Esophagus squamous epithelium (tissue), 5 donors: ENCODE data around the gene TBC1D24. TPM values are rescaled to one million over a fixed set of nuclear protein-coding genes. Genes with fewer than 3 reads are reported as not detected.
A peak's percentile ranks its signal among the peaks of the same experiment; 100 is the strongest.
"Not testable (repeated sequence)": the region's sequence is repeated elsewhere in the genome, so short reads cannot be mapped to it uniquely, and the experiment has no call there.

Experiments
- DNase-seq: peaks from one replicate; lab custom pipeline; 2025; lab: John Stamatoyannopoulos, UW
- H3K27ac ChIP-seq, 4 donors: fragments of 200-600 bp; sonication (generic); one replicate each; pipeline ENCODE4 v1.5.1; 2016 to 2019; ENCODE audit warnings: mild to moderate bottlenecking in 1 of 4
- H3K27me3 ChIP-seq, 4 donors: fragments of 200-600 bp; sonication (generic); 1 replicate in 3 of 4; 2 replicates in 1 of 4; pipeline versions ENCODE4 v1.5.1 to v1.6.0; 2017 to 2021; ENCODE audit warnings: antibody characterized with exemption in 1 of 4
- H3K36me3 ChIP-seq, 3 donors: fragments of 200-600 bp; sonication (generic); one replicate each; pipeline ENCODE4 v1.5.1; 2016 to 2019
- H3K4me1 ChIP-seq, 3 donors: fragments of 200-600 bp; sonication (generic); one replicate each; pipeline ENCODE4 v1.5.1; 2017 to 2019
- H3K4me3 ChIP-seq, 4 donors: fragments of 200-600 bp; sonication (generic); 1 replicate in 3 of 4; 2 replicates in 1 of 4; pipeline ENCODE4 v1.5.1; 2016 to 2019; ENCODE audit warnings: mild to moderate bottlenecking in 2 of 4, moderate library complexity in 1 of 4
- H3K9me3 ChIP-seq, 3 donors: fragments of 200-600 bp; sonication (generic); one replicate each; pipeline ENCODE4 v1.5.1; 2016 to 2019
- CTCF ChIP-seq, 6 experiments: fragments of 450-650 bp in 4 of 6; fragments of 200-600 bp in 2 of 6; sonication (generic) in 2 of 6; IDR thresholded peaks; one replicate each; pipeline ENCODE4 v1.5.1; 2016 to 2019; ENCODE audit warnings: antibody characterized with exemption in 6 of 6, mild to moderate bottlenecking in 4 of 6, moderate library complexity in 4 of 6
- POLR2A ChIP-seq, 4 donors: fragments of 450-650 bp; IDR thresholded peaks; one replicate each; pipeline ENCODE4 v1.6.1; 2017; ENCODE audit warnings: antibody characterized with exemption in 4 of 4, mild to moderate bottlenecking in 4 of 4, moderate library complexity in 3 of 4
- WGBS, 2 donors: methylation state at CpG; one replicate each; pipeline ENCODE4 v1.1.5; 2018; 5-methylcytosine and 5-hydroxymethylcytosine counted together
- intact Hi-C: fragments of 100-400 bp; cut with DNase I; formaldehyde crosslinking; loops from one replicate; pipeline ENCODE4 v1.15.0; 2022
- total RNA-seq, 4 donors: library from RNA; depleted of rRNA; stranded (reverse); fragments of >200 nt; gene quantifications; one replicate each; pipeline ENCODE4 v1.1.0, GENCODE V29; 2016
- donor health status: DM: yes; HTN: yes; CAD: no.

Gene TBC1D24
- total RNA-seq, 4 donors from 2014 or later, result 3.1 to 4.6 (median 3.7) TPM

GRCh38 chr16:2432286-2432685 lies 42.6 kb upstream of the TBC1D24 start:
- no peak overlapping the region for H3K4me3 ChIP-seq
- DNase-seq, result no peak
- peaks cover 13 to 47% (median 13%) of the 10 kb centered on the region in 3 donors for H3K4me1 ChIP-seq
- no peak overlapping the region for H3K27ac ChIP-seq
- H3K36me3 ChIP-seq, result peaks cover 0 to 45% (median 0%) of the 10 kb centered on the region in 3 donors
- no peaks in the 10 kb centered on the region for H3K9me3 ChIP-seq
- intact Hi-C loops, result no loop called here
- no peaks in the 10 kb centered on the region for H3K27me3 ChIP-seq
- TF ChIP-seq POLR2A (IDR thresholded peaks at IDR 0.05) (no peak), CTCF (IDR thresholded peaks at IDR 0.05) (no peak)
- 90 to 94% methylated on average over 6 of the region's 6 CpGs for whole genome bisulfite sequencing, 2 donors

GRCh38 chr16:2432801-2433505 lies 42.0 kb upstream of the TBC1D24 start:
- WGBS, 2 donors, result 91 to 94% methylated on average over 9 to 11 of the region's 15 CpGs
- H3K27me3 ChIP-seq, result no peaks in the 10 kb centered on the region
- peaks cover 13 to 53% (median 13%) of the 10 kb centered on the region in 3 donors for H3K4me1 ChIP-seq
- no peak for DNase-seq
- TF ChIP-seq POLR2A (IDR thresholded peaks at IDR 0.05), result no peak
- TF ChIP-seq CTCF (IDR thresholded peaks at IDR 0.05), result no peak
- intact Hi-C loops, result no loop called here
- no peak overlapping the region for H3K4me3 ChIP-seq
- H3K9me3 ChIP-seq, result no peaks in the 10 kb centered on the region
- no peak overlapping the region for H3K27ac ChIP-seq
- peaks cover 0 to 48% (median 0%) of the 10 kb centered on the region in 3 donors for H3K36me3 ChIP-seq

- peaks cover 0 to 71% (median 0%) of the 10 kb centered on the region in 3 donors for H3K36me3 ChIP-seq
Measured at GRCh38 chr16:2435236-2435635, 39.7 kb upstream of the TBC1D24 start.

GRCh38 chr16:2436110-2436509 lies 38.8 kb upstream of the TBC1D24 start:
- no peak for TF ChIP-seq POLR2A (IDR thresholded peaks at IDR 0.05)
- TF ChIP-seq CTCF (IDR thresholded peaks at IDR 0.05), result no peak
- Histone ChIP-seq H3K27me3 (no peaks in the 10 kb centered on the region), H3K4me3 (no peak overlapping the region), H3K27ac (peak overlapping the region in 1 of 4 donors; percentile 29), H3K9me3 (no peaks in the 10 kb centered on the region), H3K36me3 (peaks cover 0 to 75% (median 0%) of the 10 kb centered on the region in 3 donors), H3K4me1 (peaks cover 0 to 34% (median 4%) of the 10 kb centered on the region in 3 donors)
- WGBS, 2 donors, result 49 to 63% methylated on average over 3 of the region's 9 CpGs
- intact Hi-C loops, result no loop called here
- no peak for DNase-seq

More at GRCh38 chr16:2435236-2435635, 39.7 kb upstream of the TBC1D24 start:
- DNase-seq, intact Hi-C loops, H3K4me3 ChIP-seq, H3K27me3 ChIP-seq, H3K27ac ChIP-seq, H3K9me3 ChIP-seq: not testable (repeated sequence)
- peaks cover 3 to 42% (median 7%) of the 10 kb centered on the region in 3 donors for H3K4me1 ChIP-seq
- WGBS, 2 donors, result 61 to 72% methylated on average over 2 to 4 of the region's 4 CpGs

GRCh38 chr16:2437032-2437790 lies 37.7 kb upstream of the TBC1D24 start:
- Histone ChIP-seq H3K4me3 (no peak overlapping the region), H3K27me3 (no peaks in the 10 kb centered on the region), H3K4me1 (peaks cover 0 to 31% (median 4%) of the 10 kb centered on the region in 3 donors), H3K9me3 (no peaks in the 10 kb centered on the region), H3K27ac (no peak overlapping the region), H3K36me3 (peaks cover 0 to 66% (median 0%) of the 10 kb centered on the region in 3 donors)
- TF ChIP-seq POLR2A (IDR thresholded peaks at IDR 0.05), result no peak
- TF ChIP-seq CTCF (IDR thresholded peaks at IDR 0.05), result no peak
- WGBS, 2 donors, result 86 to 93% methylated on average over 12 to 20 of the region's 24 CpGs
- DNase-seq, result no peak
- intact Hi-C loops, result no loop called here
